Hepatocyte (in vitro differentiated cells): Measurements from ENCODE around the gene SSBP2. TPM values are rescaled to one million over a fixed set of nuclear protein-coding genes. Genes with fewer than 3 reads are reported as not detected.
A peak's percentile ranks its signal among the peaks of the same experiment; 100 is the strongest.

Experiments
- DNase-seq: peaks from one replicate; pipeline ENCODE4 v3.0.0-alpha.2; 2016; ENCODE audit warnings: low spot score
- H2AFZ ChIP-seq: fragments of 200-600 bp; sonication (generic); 2 replicates; pipeline ENCODE4 v1.6.0; 2016; ENCODE audit warnings: antibody characterized with exemption, mild to moderate bottlenecking
- H3K27ac ChIP-seq: fragments of 200-600 bp; sonication (generic); 2 replicates; pipeline ENCODE4 v1.5.1; 2016; ENCODE audit warnings: mild to moderate bottlenecking
- H3K27me3 ChIP-seq: fragments of 200-600 bp; sonication (generic); 2 replicates; pipeline ENCODE4 v1.6.1; 2016
- H3K36me3 ChIP-seq: fragments of 200-600 bp; sonication (generic); replicated peaks from 2 replicates; pipeline ENCODE4 v1.5.1; 2016; ENCODE audit warnings: low read depth; ENCODE audit not compliant: insufficient read depth
- H3K4me1 ChIP-seq: fragments of 200-600 bp; sonication (generic); 2 replicates; pipeline ENCODE4 v1.5.1; 2016; ENCODE audit warnings: mild to moderate bottlenecking, moderate library complexity; ENCODE audit not compliant: insufficient read depth
- H3K4me2 ChIP-seq: fragments of 200-600 bp; sonication (generic); 2 replicates; pipeline ENCODE4 v1.6.0; 2016
- H3K4me3 ChIP-seq: fragments of 200-600 bp; sonication (generic); 2 replicates; pipeline ENCODE4 v1.5.1; 2016; ENCODE audit warnings: mild to moderate bottlenecking
- H3K79me2 ChIP-seq: fragments of 200-600 bp; sonication (generic); 2 replicates; pipeline ENCODE4 v1.6.0; 2017; ENCODE audit warnings: mild to moderate bottlenecking
- H3K9me2 ChIP-seq: fragments of 200-600 bp; sonication (generic); replicated peaks from 2 replicates; pipeline ENCODE4 v1.6.0; 2017; ENCODE audit warnings: mild to moderate bottlenecking; ENCODE audit not compliant: insufficient read depth
- H3K9me3 ChIP-seq: fragments of 200-600 bp; sonication (generic); 2 replicates; pipeline ENCODE4 v1.5.1; 2016; ENCODE audit warnings: low read depth, mild to moderate bottlenecking
- H4K20me1 ChIP-seq: fragments of 200-600 bp; sonication (generic); 2 replicates; pipeline ENCODE4 v1.6.0; 2016; ENCODE audit warnings: mild to moderate bottlenecking; ENCODE audit not compliant: insufficient read depth, poor library complexity, severe bottlenecking
- EZH2 ChIP-seq: fragments of 200-600 bp; sonication (generic); IDR thresholded peaks from 2 replicates; pipeline ENCODE4 v1.6.1; 2016; ENCODE audit warnings: antibody characterized with exemption, mild to moderate bottlenecking, borderline replicate concordance
- EZH2phosphoT487 ChIP-seq: fragments of 200-600 bp; sonication (generic); IDR thresholded peaks from one replicate; pipeline ENCODE4 v1.6.1; 2018; ENCODE audit warnings: antibody characterized with exemption, mild to moderate bottlenecking, low read depth, moderate library complexity; ENCODE audit not compliant: unreplicated experiment, severe bottlenecking
- WGBS: methylation state at CpG from one replicate; pipeline ENCODE4 v1.1.6; 2016; ENCODE audit warnings: low lambda C conversion rate; ENCODE audit errors: missing lambda C conversion rate; 5-methylcytosine and 5-hydroxymethylcytosine counted together
- polyA plus RNA-seq: library from polyadenylated mRNA; unstranded; fragments of >200 nt; fragmentation: Nextera tagmentation; extraction: Ambion mirVana; gene quantifications from 2 replicates; pipeline ENCODE4 v1.2.1, GENCODE V29; 2016
- total RNA-seq: library from RNA; depleted of rRNA; stranded (reverse); fragments of >200 nt; gene quantifications from 2 replicates; pipeline ENCODE4 v1.2.3, GENCODE V29; 2014
- TF ChIP-seq, protein P1 (sequence below): fragments of 200-600 bp; sonication (generic); IDR thresholded peaks from 2 replicates; pipeline ENCODE4 v1.5.1; 2016; ENCODE audit warnings: antibody characterized with exemption, mild to moderate bottlenecking; ENCODE audit not compliant: poor library complexity

The SSBP2 gene
- total and polyA plus RNA-seq, 2 experiments from 2014 or later = 23.7 to 48.2 TPM

DNA sequence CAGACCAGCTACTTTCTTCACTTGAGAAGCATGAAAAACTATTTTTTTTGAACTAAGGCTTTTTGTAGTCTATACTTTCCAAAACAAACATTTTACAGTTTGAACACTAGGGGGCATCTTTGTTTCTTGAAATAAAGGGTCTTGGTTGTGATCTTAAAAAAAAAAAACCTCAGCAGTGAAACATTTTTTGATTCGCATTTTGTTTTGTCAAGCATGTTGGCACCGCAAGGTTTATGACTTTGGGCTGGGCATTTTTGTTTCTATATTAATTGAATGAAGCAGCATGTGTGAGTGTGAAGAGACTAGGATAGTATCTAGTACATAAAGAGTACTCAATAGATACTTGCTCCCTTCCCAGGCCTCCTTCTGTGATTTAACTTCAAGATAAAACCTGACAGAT lies 325.3 kb downstream of the SSBP2 start:
- no peaks in the 10 kb centered on the region for H3K9me2 ChIP-seq
- no peaks in the 10 kb centered on the region for H3K36me3 ChIP-seq
- no peak overlapping the region for H3K4me3 ChIP-seq
- no peak overlapping the region for H3K4me2 ChIP-seq
- H3K79me2 ChIP-seq = no peaks in the 10 kb centered on the region
- H3K9me3 ChIP-seq = no peaks in the 10 kb centered on the region
- H3K27ac ChIP-seq = peak overlapping the region; percentile 6
- TF ChIP-seq, protein P1, sequence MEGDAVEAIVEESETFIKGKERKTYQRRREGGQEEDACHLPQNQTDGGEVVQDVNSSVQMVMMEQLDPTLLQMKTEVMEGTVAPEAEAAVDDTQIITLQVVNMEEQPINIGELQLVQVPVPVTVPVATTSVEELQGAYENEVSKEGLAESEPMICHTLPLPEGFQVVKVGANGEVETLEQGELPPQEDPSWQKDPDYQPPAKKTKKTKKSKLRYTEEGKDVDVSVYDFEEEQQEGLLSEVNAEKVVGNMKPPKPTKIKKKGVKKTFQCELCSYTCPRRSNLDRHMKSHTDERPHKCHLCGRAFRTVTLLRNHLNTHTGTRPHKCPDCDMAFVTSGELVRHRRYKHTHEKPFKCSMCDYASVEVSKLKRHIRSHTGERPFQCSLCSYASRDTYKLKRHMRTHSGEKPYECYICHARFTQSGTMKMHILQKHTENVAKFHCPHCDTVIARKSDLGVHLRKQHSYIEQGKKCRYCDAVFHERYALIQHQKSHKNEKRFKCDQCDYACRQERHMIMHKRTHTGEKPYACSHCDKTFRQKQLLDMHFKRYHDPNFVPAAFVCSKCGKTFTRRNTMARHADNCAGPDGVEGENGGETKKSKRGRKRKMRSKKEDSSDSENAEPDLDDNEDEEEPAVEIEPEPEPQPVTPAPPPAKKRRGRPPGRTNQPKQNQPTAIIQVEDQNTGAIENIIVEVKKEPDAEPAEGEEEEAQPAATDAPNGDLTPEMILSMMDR = peak; percentile 67
- TF ChIP-seq EZH2phosphoT487 = no peak
- TF ChIP-seq EZH2 = no peak
- H3K4me1 ChIP-seq = peaks cover 14% of the 10 kb centered on the region
- H2AFZ ChIP-seq = no peak overlapping the region
- no peaks in the 10 kb centered on the region for H3K27me3 ChIP-seq
- 11% methylated on average over 2 of the region's 2 CpGs for WGBS
- DNase-seq = peak; percentile 71
- H4K20me1 ChIP-seq = no peaks in the 10 kb centered on the region

DNA sequence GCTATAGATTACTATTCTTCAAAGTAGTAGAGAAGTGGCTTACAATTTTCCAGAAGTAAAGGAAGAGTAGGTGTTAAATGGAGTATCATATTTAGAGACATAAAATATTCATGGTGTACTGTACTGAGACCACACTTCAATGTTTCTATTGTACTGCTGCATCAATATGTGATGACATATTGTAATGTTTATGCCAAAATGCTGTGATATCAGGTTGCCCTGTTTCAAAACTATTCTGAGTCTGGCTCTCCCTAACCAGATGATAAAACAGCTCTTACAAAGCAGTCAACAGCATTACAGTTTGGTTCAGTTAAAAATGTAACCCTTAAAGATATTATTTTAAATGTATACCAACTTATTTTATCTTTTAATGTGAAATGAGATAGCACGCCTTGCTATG lies 326.2 kb downstream of the SSBP2 start:
- DNase-seq = no peak
- Histone ChIP-seq H3K36me3 (no peaks in the 10 kb centered on the region), H3K4me2 (no peak overlapping the region), H3K27me3 (no peaks in the 10 kb centered on the region), H3K9me2 (no peaks in the 10 kb centered on the region), H3K4me3 (no peak overlapping the region), H3K9me3 (no peaks in the 10 kb centered on the region), H2AFZ (no peak overlapping the region), H3K4me1 (peaks cover 14% of the 10 kb centered on the region), H3K79me2 (no peaks in the 10 kb centered on the region), H4K20me1 (no peaks in the 10 kb centered on the region), H3K27ac (no peak overlapping the region)
- 100% methylated on average over 1 of the region's 1 CpG for WGBS
- TF ChIP-seq EZH2 = no peak
- TF ChIP-seq, protein P1 = no peak
- no peak for TF ChIP-seq EZH2phosphoT487

DNA sequence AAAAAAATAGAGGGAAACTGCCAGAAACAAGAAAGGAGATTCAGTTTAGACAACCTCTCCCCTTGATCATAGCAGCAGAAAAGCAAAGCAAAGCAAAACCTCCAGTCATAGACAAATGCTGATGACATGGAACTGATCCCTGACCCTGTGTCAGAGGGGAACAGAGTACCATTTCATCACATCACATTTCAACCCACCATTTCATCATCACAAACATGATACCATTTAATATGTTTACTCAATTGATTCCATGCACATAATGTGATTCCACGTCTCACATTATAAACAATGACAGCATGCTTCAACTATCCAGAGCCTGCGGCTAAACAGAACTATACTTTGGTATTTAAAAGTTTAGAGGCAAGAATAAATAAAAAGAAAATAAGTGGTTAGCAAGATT lies 328.2 kb downstream of the SSBP2 start:
- peak; percentile 23 for DNase-seq
- WGBS = 34% methylated on average over 2 of the region's 2 CpGs
- H3K27ac ChIP-seq = peak overlapping the region; percentile 42

More for the DNA sequence above, 328.2 kb downstream of the SSBP2 start:
- Histone ChIP-seq H3K4me2 (no peak overlapping the region), H2AFZ (no peak overlapping the region), H3K9me2 (no peaks in the 10 kb centered on the region), H3K9me3 (no peaks in the 10 kb centered on the region), H3K79me2 (no peaks in the 10 kb centered on the region), H3K4me1 (peaks cover 7% of the 10 kb centered on the region), H3K27me3 (no peaks in the 10 kb centered on the region), H4K20me1 (no peaks in the 10 kb centered on the region), H3K36me3 (no peaks in the 10 kb centered on the region), H3K4me3 (no peak overlapping the region)
- TF ChIP-seq EZH2 (no peak), EZH2phosphoT487 (no peak)
- TF ChIP-seq, protein P1 = no peak
